COLO668 (cell line): Measurements from ENCODE around the gene LRRC9.
"Not testable (repeated sequence)": the region's sequence is repeated elsewhere in the genome, so short reads cannot be mapped to it uniquely, and the experiment has no call there.

Experiments used
- DNase-seq: peaks from one replicate; lab custom pipeline; 2025; ENCODE audit not compliant: unreplicated experiment; lab: John Stamatoyannopoulos, UW

LRRC9 gene

DNA sequence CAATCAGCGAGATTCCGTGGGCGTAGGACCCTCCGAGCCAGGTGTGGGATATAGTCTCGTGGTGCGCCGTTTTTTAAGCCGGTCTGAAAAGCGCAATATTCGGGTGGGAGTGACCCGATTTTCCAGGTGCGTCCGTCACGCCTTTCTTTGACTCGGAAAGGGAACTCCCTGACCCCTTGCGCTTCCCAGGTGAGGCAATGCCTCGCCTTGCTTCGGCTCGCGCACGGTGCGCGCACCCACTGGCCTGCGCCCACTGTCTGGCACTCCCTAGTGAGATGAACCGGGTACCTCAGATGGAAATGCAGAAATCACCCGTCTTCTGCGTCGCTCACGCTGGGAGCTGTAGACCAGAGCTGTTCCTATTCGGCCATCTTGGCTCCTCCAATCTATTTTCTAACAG lies 32.2 kb downstream of the LRRC9 start:
- DNase-seq: not testable (repeated sequence)

GRCh38 chr14:59957890-59958289 lies 37.9 kb downstream of the LRRC9 start:
- DNase-seq: not testable (repeated sequence)

DNA sequence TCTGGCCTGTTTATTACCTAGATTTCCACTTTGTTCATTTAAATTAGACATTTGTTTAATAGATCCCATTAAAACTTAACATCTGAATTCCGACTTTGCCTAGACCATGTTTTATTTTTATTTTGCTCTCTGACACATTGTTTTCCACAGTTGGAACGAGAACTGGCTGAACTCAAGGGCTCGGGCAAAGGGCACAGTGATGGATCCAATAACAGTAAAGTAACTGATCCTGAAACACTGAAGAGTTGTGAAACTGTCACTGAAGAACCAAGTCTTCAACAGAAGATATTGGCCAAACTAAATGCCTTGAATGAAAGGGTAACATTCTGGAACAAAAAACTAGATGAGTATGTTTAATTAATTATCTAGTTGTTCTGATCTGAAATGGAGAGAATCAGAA lies 39.7 kb downstream of the LRRC9 start:
- DNase-seq: no peak

- DNase-seq: no peak
These were observed 41.6 kb downstream of the LRRC9 start for GRCh38 chr14:59961518-59962062.

DNA sequence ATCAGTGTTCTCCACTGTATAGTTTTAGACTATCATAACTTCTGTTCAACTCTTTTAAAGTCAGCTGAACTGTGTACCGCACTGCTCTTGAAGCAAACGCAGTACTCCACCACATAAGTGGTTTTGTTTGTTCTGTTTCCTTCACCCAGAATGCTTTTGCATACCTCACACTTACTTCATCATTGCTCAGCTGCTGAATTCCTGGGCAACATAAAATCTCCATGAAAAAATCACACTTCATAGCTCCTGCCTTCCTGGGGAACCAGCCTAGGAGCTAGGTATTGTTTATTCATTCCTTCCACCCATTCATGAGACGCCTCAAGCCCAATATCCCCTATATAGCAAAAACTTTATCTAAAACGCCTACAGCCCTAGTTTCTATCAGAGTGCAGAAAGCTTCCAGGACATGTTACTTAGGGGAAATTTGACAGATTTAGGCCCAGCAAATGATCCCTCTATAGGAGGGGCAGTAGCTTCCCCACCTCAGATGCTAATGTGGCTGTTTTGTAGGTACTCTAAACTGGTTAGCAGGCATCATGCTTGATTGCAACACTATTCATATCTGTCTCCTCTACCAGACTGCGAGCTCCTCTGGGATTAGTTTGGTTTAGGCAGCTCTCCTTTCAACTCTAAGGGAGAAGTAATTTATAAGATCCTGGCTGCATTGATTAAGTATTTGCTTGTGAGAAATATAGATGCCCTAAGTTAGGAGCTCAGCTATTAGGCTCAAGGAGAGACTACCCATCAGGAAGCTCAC lies 44.5 kb downstream of the LRRC9 start:
- no peak for DNase-seq

- DNase-seq: no peak
These were observed 49.4 kb downstream of the LRRC9 start for GRCh38 chr14:59969319-59969718.

GRCh38 chr14:59981564-59981963 lies 61.6 kb downstream of the LRRC9 start:
- DNase-seq: no peak

- DNase-seq: no peak
These were observed 63.1 kb downstream of the LRRC9 start for GRCh38 chr14:59983048-59983447.

DNA sequence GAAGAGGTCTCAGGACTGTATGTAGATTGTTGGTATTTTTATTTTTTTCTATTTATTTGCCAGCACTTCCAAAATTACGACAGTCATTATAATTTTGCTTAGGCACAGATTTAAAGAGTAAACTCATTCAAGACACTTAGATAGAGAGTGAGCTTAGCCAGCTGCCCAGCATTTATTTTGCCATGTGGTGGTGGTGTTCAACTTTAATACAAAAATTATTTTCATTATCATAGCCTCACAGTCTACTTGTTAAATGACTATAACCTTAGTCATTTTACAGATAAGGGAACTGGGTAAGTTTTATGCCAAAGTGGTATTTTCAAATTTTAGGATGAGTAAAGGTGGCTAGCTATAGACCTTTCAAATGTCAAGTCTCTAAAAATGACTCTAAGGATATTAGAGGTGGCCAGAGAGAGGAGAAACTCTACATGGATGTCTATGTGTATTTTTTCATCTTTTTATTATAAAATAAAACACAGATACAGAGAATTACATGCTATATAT lies 66.7 kb downstream of the LRRC9 start:
- DNase-seq: no peak

DNA sequence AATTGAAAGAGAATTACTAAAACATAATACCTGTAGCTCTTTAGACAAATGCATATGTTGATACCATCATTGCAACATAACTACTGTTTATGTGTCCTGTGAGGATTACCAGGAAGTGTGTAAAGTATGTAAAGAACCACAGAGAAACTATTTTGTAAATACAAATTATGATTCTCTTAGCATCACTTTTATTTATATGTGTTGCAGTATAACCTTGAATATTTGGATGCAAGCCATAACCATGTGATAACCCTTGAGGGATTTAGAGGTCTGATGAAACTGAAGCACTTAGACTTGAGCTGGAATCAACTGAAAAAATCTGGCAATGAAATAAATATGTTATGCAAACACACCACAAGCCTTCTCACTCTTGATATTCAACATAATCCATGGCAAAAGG lies 77.5 kb downstream of the LRRC9 start:
- no peak for DNase-seq

DNA sequence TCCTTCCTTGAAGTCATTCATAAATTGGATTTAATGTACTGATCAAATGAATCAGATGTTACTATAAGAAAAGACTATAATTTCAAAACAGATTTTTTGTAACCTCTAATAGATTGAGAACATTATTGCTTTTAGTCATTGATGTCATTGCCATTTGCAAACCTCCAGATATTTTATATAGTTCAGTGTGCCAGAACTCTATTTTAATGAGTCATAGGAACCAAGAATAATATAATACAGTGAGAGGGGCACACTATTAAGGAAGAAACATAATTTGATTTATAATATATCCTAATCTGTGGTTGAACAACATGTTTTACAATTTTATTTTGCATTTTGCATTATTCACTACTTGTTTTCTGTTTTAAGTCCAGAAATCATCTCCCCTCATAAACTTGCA lies 78.0 kb downstream of the LRRC9 start:
- DNase-seq: no peak

GRCh38 chr14:59998564-59998963 lies 78.6 kb downstream of the LRRC9 start:
- DNase-seq: no peak

GRCh38 chr14:60002819-60003492 lies 83.0 kb downstream of the LRRC9 start:
- DNase-seq: no peak

GRCh38 chr14:60003991-60004390 lies 84.0 kb downstream of the LRRC9 start:
- no peak for DNase-seq

GRCh38 chr14:60008042-60008441 lies 88.1 kb downstream of the LRRC9 start:
- DNase-seq: no peak

GRCh38 chr14:60010263-60010662 lies 90.3 kb downstream of the LRRC9 start:
- DNase-seq: not testable (repeated sequence)

DNA sequence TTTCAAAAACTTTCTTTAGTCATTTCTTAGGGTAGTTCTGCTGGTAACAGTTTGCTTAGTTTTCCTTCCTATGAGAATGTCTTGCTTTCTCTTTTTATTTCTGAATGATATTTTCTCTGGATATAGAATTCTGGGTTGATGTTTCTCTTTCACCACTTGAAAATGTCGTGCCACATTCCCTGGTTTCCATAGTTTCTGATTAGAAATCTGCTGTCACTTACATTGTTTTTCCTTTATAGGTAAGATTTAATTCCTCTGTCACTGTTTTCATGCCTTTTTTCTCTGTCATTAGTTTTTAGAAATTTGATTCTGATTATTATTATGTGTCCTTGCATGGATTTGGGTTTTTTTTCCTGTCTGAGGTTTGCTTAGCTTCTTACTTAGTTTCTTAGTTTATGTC lies 94.5 kb downstream of the LRRC9 start:
- DNase-seq: no peak

- DNase-seq: no peak
These were observed 101.7 kb downstream of the LRRC9 start for GRCh38 chr14:60021619-60022018.

DNA sequence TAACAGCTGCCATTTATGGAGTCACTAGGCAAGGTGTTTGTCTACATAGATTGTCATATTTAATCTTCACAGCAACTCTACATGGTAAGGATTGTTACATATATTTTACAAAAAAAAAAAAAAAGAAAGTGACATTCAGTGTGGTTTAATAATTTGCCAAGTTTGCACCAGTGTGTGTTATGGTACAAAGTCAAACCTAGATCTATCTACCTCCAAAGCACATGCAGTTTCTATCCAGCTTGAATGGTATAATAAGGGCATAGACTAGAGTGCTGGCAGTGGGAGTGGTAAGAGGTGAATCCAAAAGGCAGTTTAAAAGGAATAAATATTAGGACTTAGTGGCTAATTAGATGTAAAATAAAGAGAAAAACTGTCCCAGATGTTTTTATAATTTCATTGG lies 105.6 kb downstream of the LRRC9 start:
- DNase-seq: no peak

- DNase-seq: no peak
These were observed 115.2 kb downstream of the LRRC9 start for GRCh38 chr14:60035177-60035576.

- not testable (repeated sequence) for DNase-seq
These were observed 128.0 kb downstream of the LRRC9 start for GRCh38 chr14:60047976-60048375.

- DNase-seq: no peak
These were observed 131.8 kb downstream of the LRRC9 start for GRCh38 chr14:60051721-60052221.
